PC-3 (cell line): Measurements from ENCODE around the gene ERMARD.

Experiments
- EZH2 ChIP-seq: fragments of 300-600 bp; sonication (generic); IDR thresholded peaks from one replicate; pipeline ENCODE4 v1.6.1; 2017; ENCODE audit warnings: antibody characterized with exemption, mild to moderate bottlenecking, low read length; ENCODE audit not compliant: unreplicated experiment
- TF ChIP-seq, protein P1 (sequence below): fragments of 300-600 bp; sonication (generic); conservative IDR thresholded peaks from 2 replicates; pipeline ENCODE4 v1.5.1; 2017; ENCODE audit warnings: antibody characterized with exemption, low read depth, mild to moderate bottlenecking, low read length

DNA sequence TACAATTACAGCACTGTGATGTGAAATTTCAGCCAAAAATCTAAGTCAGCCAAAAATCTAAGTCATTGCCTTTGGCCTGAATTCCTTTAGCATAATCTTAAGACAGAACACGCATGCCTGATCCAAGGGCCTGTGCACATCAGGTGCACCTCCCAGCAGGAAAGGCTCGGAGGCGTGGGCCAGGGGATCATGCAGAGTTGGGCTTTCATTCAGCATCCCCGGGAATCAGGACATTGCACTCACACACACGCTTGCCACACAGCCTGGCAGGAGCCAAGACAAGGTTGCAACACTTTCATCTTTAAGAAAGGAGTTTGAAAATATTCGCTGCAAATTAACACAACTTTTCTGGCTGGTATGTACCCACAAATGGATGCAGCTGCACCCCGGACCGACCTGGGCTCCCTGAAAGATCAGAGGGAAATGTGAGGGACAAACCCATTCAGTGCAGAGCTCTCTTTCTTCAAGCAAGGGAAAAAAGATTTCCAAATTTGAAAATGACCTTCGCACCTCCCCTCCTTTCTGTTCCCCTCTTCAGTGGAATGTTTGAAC, 48.8 kb downstream of the ERMARD start:
- TF ChIP-seq, protein P1, sequence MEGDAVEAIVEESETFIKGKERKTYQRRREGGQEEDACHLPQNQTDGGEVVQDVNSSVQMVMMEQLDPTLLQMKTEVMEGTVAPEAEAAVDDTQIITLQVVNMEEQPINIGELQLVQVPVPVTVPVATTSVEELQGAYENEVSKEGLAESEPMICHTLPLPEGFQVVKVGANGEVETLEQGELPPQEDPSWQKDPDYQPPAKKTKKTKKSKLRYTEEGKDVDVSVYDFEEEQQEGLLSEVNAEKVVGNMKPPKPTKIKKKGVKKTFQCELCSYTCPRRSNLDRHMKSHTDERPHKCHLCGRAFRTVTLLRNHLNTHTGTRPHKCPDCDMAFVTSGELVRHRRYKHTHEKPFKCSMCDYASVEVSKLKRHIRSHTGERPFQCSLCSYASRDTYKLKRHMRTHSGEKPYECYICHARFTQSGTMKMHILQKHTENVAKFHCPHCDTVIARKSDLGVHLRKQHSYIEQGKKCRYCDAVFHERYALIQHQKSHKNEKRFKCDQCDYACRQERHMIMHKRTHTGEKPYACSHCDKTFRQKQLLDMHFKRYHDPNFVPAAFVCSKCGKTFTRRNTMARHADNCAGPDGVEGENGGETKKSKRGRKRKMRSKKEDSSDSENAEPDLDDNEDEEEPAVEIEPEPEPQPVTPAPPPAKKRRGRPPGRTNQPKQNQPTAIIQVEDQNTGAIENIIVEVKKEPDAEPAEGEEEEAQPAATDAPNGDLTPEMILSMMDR: no peak
- no peak for TF ChIP-seq EZH2
